Type B pancreatic cell (in vitro differentiated cells): ENCODE data around the gene SYT8. TPM values are rescaled to one million over a fixed set of nuclear protein-coding genes. Genes with fewer than 3 reads are reported as not detected.

Experiments used
- DNase-seq: peaks from one replicate; pipeline ENCODE4 v3.0.0; 2021; ENCODE audit warnings: mixed read lengths; ENCODE audit not compliant: unreplicated experiment; ENCODE audit errors: extremely low spot score
- H3K27ac Mint-ChIP-seq: 2 replicates; pipeline ENCODE4 v1.8.0; 2021; ENCODE audit warnings: mild to moderate bottlenecking, mixed read lengths
- H3K27me3 Mint-ChIP-seq: 2 replicates; pipeline ENCODE4 v1.8.0; 2021; ENCODE audit warnings: mixed read lengths
- H3K36me3 Mint-ChIP-seq: 2 replicates; pipeline ENCODE4 v1.8.0; 2021; ENCODE audit warnings: mixed read lengths
- H3K4me1 Mint-ChIP-seq: one replicate; pipeline ENCODE4 v1.8.0; 2021; ENCODE audit warnings: mixed read lengths; ENCODE audit not compliant: unreplicated experiment
- H3K4me3 Mint-ChIP-seq: 2 replicates; pipeline ENCODE4 v1.8.0; 2021; ENCODE audit warnings: mild to moderate bottlenecking, mixed read lengths
- H3K9me3 Mint-ChIP-seq: 2 replicates; pipeline ENCODE4 v1.8.0; 2021; ENCODE audit warnings: mixed read lengths
- CTCF ChIP-seq: fragments of 200-600 bp; sonication (generic); conservative IDR thresholded peaks from 2 replicates; pipeline ENCODE4 v1.5.0; 2021; ENCODE audit warnings: antibody characterized with exemption, mild to moderate bottlenecking
- total RNA-seq: library from RNA; stranded (reverse); gene quantifications from 2 replicates; pipeline ENCODE4 v1.2.1, GENCODE V29; 2021; ENCODE audit warnings: low replicate concordance

Gene SYT8
- total RNA-seq, 1 donor from 2014 or later: 4.5 TPM

- no peak for TF ChIP-seq CTCF
- Mint-ChIP-seq H3K27ac (no peak overlapping the region), H3K4me3 (no peak overlapping the region), H3K4me1 (no peaks in the 10 kb centered on the region), H3K36me3 (no peaks in the 10 kb centered on the region), H3K9me3 (peaks cover 10% of the 10 kb centered on the region), H3K27me3 (peaks cover 14% of the 10 kb centered on the region)
- no peak for DNase-seq
These were observed 19.5 kb upstream of the SYT8 start for GRCh38 chr11:1815311-1815710.

DNA sequence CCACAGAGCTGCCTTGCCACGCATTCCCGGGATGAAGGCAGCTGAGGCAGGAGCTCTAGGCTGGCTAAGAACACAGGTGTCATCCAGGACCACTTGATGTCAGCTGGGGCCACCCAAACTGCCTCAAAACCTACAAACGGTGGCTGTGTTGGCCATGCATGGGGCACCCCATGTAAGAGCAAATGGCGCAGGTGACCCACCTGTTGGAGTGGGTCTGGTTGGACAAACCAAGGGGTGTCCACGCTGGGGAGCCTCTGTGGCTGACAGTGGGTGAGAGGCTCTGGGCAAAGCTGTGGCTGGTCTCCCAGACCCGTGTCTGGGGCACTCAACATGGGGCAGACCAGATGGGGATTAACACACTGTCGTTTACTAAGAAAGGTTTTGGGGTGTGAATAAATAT lies 19.0 kb upstream of the SYT8 start:
- Mint-ChIP-seq H3K9me3 (peaks cover 10% of the 10 kb centered on the region), H3K27ac (no peak overlapping the region), H3K36me3 (no peaks in the 10 kb centered on the region), H3K4me3 (no peak overlapping the region), H3K27me3 (peaks cover 12% of the 10 kb centered on the region), H3K4me1 (no peaks in the 10 kb centered on the region)
- DNase-seq: no peak
- no peak for TF ChIP-seq CTCF

DNA sequence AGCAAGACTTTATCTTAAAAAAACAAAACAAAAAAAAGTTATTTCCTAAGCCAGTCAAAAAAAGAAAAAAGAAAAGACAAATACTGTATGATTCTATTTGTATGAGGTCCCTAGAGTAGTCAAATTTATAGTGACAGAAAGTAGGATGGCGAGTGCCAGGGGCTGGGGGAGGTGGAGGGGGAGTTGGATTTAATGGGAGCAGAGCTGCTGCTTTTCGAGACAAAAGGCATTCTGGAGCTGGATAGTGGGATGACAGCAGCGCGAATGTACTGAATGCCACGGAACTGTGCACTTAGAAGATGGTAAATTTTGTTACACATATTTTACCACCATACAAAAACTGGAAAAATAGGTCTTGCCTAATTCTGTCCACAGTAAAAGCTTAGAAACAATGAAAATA lies 17.8 kb upstream of the SYT8 start:
- no peak overlapping the region for H3K27ac Mint-ChIP-seq
- DNase-seq: no peak
- H3K4me3 Mint-ChIP-seq: no peak overlapping the region
- H3K4me1 Mint-ChIP-seq: no peaks in the 10 kb centered on the region
- H3K36me3 Mint-ChIP-seq: no peaks in the 10 kb centered on the region
- no peak for TF ChIP-seq CTCF
- peaks cover 9% of the 10 kb centered on the region for H3K27me3 Mint-ChIP-seq
- peaks cover 10% of the 10 kb centered on the region for H3K9me3 Mint-ChIP-seq

- Mint-ChIP-seq H3K27ac (no peak overlapping the region), H3K36me3 (no peaks in the 10 kb centered on the region), H3K27me3 (peaks cover 9% of the 10 kb centered on the region), H3K4me3 (no peak overlapping the region), H3K4me1 (no peaks in the 10 kb centered on the region), H3K9me3 (peaks cover 5% of the 10 kb centered on the region)
- no peak for DNase-seq
- TF ChIP-seq CTCF: no peak
These were observed 17.3 kb upstream of the SYT8 start for GRCh38 chr11:1817511-1817910.

- no peaks in the 10 kb centered on the region for H3K4me1 Mint-ChIP-seq
- TF ChIP-seq CTCF: no peak
These were observed 15.7 kb upstream of the SYT8 start for GRCh38 chr11:1819074-1819473.

More at GRCh38 chr11:1819074-1819473, 15.7 kb upstream of the SYT8 start:
- no peak for DNase-seq
- peaks cover 5% of the 10 kb centered on the region for H3K27me3 Mint-ChIP-seq
- H3K36me3 Mint-ChIP-seq: no peaks in the 10 kb centered on the region
- H3K4me3 Mint-ChIP-seq: no peak overlapping the region
- H3K27ac Mint-ChIP-seq: no peak overlapping the region
- peaks cover 5% of the 10 kb centered on the region for H3K9me3 Mint-ChIP-seq
